ENCODE measurements around the gene ZNF708.
"Not testable (repeated sequence)": the region's sequence is repeated elsewhere in the genome, so short reads cannot be mapped to it uniquely, and the experiment has no call there.

Gene ZNF708

DNA sequence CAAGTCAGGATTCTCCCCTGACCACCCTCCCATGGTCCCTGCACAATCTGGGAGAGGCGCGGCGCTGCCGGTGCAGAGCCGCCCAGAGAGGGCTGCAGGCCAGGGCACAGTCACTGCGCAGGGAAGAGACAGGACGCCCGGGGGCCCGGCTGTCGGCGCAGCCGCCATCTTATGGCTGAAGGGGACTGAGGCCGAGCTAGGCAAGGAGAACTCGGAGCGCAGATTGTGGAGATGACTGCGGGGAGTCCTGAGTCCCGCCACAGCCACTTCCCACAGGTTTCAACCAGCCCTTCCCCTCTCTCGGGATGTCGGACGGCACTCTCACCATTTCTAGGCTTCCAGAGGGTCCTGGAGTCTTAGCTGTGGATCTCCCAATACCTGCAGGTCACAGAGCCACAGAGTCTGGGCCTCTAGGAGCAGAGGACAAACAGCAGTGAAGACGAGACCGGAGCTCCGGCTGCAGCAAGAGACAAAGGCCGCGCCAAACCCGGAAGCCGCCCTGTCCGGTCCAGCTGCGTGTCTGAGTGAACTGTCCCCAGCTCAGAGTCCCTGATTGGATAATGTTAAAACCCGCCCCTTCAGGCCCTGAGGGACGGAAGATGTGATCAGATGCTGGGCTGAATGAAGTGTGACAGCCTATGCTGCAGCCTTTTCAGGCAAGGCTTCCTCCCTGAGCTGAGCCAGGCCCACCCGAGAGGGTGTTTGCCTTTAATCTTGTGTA is at the start of gene ZNF708:
TSS of gene ZNF708 (minus strand) at position 526 of the 721 bp plus-strand sequence. CDS start at position 328, 198 bp downstream.
- peak; percentile 93 for DNase-seq

DNA sequence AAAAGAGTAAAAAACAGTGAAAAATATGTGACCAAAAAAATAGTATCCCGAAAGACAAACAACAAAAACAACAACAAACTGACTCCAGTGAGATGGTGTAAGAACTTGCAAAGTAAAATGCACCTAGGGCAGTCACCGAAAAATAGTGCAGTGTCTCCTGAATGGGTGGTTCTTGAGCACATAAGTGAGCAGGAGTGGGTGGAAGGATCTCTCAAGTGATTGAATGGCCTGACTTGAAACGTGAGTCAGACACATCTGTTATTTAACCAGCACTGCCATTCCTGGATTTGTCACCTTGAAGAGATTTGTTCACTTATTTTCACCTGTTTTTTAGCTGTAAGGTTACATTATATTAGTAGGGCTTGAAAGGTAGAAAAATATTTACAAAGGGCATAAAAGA is 33.1 kb upstream of the ZNF708 start:
- DNase-seq = no peak

DNA sequence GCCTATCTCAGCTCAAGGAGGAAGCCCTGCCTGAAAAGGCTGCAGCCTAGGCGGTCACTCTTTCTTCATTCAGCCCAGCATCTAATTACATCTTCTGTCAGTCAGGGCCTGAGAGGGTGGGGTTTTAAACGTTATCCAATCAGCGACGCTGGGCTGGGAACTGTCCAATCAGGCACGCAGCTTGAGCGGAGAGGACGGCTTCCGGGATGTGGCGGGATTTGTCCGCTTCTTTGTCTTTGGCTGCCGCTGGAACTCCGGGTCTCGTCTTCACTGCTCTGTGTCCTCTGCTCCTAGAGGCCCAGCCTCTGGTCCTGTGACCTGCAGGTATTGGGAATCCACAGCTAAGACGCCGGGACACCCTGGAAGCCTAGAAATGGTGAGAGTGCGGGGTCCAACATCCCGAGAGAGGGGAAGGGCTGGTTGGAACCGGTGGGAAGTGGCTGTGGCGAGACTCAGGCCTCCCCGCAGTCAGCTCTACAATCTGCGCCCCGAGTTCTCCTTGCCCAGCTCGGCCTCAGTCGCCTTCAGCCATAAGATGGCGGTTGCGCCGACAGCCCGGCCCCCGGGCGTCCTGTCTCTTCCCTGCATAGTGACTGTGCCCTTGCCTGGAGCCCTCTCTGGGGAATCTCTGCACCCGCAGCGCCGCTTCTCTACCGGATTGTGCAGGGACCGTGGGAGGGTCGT is 29.7 kb upstream of the ZNF708 start, which contains the start of gene ZNF738:
TSS of gene ZNF738 (plus strand) at position 233 of the 684 bp plus-strand sequence. CDS start at position 374, 141 bp downstream.
- peak; percentile 95 for DNase-seq

DNA sequence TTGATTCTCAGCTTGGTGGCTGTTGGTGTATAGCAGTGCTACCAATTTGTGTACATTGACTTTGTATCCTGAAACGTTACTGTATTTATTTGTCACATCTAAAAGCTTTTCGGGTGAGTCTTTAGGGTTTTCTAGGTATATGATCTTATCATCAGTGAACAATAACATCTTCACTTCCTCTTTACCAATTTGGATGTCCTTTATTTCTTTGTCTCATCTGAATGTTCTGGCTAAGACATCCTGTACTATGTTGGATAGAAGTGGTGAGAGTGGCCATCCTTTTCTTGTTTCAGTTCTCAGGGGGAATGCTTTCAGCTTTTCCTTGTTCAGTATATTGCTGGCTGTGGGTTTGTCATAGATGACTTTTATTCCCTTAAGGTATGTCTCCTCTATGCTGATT is 23.6 kb upstream of the ZNF708 start:
- no peak for DNase-seq

DNA sequence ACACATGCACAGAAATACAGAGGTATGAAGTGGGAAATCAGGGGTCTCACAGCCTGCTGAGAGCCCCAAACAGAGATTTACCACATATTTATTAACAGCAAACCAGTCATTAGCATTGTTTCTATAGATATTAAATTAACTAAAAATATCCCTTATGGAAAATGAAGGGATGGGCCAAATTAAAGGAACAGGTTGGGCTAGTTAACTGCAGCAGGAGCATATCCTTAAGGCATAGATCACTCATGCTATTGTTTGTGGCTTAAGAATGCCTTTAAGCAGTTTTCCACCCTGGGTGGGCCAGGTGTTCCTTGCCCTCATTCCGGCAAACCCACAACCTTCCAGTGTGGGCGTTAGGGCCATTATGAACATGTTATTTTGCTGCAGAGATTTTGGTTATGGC is 15.6 kb upstream of the ZNF708 start:
- not testable (repeated sequence) for DNase-seq

DNA sequence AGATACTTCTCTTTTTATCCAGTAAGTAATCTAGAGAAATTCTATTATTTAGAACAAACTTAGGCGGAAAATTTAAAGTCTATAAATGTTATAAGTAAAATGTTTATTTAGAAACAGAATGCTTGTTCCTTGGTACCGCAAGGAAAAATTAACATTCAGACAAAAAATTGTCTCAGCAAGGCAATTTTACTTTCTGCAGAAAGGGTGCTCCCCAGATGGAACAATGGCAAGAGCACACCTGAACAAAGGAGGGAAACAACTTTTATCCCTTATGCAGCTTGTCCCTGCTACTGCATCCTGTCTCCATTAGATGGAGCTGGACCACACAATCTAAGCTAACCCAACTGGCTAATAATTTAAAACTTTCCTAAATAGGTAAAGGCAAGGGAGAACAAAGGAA is 6.5 kb upstream of the ZNF708 start:
- no peak for DNase-seq

DNA sequence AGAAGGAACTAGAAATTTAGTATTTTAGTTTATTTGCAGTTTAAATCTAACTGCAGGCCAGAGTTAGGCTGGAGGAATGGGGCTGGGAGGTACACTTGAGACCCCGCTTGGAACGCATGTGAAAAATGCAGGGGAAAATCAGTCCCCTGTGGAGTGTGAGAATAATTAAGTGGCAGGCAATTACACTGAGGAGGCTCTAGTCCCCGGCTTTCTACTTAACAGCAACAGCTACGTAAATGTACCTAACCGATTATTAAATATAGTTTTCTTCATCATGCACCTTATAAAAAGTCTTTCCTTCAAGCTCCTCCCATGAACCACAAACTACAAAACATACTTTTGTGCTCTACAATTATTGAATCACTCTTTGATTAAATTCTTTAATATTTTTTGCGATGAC is 804 bp downstream of the ZNF708 start:
- peak; percentile 2 for DNase-seq

DNA sequence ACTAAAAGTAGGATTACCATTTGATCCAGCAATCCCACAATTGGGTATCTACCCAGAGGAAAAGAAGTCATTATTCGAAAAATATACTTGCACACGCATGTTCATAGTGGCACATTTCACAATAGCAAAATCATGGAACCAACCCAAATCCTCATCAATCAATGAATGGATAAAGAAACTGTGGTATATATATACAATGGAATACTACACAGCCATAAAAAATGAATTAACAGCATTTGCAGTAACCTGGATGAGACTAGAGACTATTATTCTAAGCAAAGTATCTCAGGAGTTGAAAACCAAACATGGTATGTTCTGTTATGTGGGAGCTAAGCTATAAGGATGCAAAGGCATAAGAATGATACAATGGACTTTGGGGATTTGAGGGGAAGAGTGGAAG is 3.0 kb downstream of the ZNF708 start:
- DNase-seq = no peak

DNA sequence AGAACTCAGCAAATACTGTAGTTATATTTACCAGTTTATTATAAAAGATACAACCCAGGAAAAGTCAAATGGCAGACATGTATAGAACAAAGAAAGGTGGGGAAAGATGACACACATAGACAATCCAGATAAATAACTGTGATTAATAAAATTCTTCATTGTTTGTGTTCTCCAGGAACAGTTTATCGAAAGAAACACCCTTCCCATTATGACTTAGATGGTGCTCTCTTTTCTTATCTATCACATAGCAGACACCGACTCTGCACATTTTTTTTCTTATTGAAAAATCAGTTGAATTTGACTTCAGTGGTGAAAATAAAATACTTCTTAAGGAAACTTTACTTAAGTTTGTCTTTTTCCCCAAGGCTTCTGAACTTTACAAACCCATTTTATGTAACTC is 6.2 kb downstream of the ZNF708 start:
- DNase-seq = no peak

DNA sequence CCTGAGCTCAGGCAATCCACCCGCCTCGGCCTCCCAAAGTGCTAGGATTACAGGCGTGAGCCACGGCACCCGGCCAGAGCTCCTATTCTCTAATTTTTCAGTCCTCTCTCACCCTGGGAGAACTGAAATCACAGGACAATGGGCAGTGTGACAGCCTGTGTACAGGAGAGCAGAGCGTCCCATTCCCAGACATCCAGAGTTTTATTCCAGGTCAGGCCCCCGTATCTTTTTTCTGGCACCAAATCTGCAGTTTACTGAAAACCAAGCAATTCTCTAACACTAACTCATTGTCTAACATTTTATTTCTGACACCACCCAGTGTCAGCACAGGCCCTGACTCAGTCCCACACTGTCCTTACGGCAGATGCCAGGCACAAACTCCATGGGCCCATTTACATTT is 6.7 kb downstream of the ZNF708 start:
- DNase-seq = no peak

DNA sequence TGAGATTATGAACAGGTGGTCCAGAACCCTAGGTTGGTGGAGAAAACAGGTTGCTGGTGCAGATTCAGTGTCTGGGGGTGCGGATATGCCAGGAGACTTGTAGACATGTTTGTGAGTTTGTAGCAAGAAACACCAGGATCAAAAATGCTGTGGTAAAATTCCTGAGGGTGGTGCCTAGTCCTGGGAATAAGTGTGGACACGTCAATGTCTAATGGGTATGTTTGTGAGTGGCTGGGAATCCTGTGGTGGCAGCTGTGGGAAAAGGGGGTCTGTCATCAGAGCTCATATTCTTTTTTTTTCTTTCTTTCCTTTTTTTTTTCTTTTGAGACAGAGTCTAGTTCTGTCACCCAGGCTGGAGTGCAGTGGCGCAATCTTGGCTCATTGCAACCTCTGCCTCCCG is 7.2 kb downstream of the ZNF708 start:
- DNase-seq = peak; percentile 2

DNA sequence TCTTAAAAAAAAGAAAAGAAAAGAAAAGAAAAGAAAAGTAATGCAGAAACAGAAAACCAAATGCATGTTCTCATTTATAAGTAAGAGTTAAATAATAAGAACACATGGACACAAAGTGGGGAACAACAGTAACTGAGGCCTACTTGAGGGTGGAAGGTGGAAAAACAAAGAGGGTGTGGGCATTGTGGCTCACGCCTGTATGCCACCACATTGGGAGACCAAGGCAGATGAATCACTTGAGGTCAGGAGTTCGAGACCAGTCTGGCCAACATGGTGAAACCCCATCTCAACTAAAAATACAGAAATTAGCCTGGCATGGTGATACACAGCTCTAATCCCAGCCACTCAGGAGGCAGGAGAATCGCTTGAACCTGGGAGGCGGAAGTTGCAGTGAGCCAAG is 8.1 kb downstream of the ZNF708 start:
- no peak for DNase-seq

DNA sequence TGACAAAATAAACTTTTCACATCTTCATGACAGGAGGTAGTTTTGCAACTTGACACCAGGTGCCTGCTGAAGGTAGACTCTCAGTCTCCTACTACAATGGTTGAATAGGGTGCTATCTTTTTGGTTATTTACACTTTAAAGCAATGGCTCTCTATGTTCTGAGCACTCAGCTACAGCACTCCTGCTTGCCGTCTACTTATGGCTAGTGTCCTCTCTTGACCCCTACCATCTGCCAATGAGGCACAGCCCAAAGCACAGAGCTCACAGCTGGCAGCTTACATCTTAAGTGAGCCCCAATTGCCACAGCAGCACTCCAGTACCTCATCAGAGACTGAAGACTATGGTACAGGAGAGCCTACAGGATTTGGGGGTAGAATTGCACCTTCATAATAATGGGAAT is 11.4 kb downstream of the ZNF708 start:
- DNase-seq = no peak

DNA sequence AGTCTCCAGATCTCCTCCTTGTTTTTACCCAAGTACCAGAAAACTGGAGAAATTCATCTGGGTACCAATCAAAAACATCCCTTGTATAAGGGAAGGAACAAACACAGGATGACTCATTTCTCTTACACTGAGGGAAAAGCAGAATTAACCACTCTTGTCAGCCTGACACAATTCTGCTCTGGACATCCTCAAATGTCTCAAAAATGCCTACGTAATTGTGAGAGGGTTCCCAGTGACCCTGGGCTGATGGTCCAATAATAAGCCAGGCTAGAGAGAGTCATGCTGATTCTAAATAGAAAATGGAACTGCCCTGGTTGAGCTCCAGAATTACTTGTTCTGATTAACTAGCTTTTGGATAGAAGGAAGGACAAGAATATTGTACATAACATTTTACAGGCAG is 14.5 kb downstream of the ZNF708 start:
- no peak for DNase-seq

DNA sequence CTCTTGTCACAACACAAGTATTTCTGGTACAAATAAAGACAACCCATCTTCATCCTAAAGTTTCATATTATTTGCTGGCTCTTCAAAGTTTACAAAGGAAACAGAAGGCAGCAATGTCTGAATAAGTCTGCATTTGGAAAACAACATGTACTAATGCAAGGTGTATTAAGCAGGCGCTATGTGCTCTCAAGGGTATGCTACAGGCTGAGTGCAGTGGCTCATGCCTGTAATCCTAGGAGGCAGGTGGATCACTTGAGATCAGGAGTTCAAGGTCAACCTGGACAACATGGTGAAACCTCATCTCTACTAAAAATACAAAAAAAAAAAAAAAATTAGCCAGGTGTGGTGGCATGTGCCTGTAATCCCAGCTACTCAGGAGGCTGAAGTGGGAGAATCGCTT is 16.4 kb downstream of the ZNF708 start:
- not testable (repeated sequence) for DNase-seq

DNA sequence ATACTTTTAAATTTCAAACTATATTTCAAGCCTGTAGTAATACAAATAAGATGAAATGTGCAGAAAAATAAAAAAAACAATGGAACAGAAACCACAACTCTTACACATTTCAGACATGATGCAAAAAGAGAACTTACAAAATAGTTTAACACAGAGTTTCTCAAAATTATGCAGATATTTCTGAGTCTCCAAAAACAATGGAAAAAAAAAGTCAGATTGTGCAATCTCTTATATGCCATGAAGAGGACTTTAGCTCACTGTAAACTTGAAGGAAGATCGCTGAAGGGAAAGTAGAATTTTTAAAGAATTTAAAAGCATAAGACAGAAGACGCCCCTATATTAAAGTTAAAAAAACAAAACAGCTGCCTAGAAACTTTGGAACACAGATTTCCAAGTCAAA is 20.4 kb downstream of the ZNF708 start:
- no peak for DNase-seq

DNA sequence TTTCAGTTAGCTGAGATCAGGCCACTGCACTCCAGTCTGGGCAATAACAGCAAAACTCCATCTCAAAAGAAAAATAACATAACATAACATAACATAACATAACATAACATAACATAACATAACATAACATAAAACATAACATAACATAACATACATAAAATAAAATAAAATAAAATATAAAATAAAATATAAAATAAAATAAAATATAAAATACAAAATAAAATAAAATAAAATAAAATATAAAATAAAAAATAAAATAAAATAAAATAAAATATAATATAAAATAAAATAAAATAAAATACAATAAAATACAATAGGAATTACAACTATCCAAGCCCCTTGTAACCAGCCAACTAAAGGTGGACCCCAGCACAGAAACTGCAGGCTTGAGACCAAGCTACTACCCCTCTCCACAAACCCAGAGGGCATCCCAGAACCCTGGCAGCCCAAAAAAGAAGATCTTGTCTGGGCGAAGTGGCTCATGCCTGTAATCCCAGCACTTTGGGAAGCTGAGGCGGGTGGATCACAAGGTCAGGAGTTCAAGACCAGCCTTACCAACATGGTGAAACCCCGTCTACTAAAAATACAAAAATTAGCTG is 22.2 kb downstream of the ZNF708 start:
- not testable (repeated sequence) for DNase-seq

DNA sequence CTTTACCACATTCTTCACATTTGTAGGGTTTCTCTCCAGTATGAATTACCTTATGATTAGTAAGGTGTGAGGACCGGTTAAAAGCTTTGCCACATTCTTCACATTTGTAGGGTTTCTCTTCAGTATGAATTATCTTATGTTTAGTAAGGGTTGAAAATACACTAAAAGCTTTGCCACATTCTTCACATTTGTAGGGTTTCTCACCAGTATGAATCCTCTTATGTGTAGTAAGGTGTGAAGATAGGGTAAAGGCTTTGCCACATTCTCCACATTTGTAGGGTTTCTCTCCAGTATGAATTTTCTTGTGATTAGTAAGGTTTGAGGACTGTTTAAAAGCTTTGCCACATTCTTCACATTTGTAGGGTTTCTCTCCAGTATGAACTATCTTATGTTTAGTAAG is 35.4 kb downstream of the ZNF708 start:
- not testable (repeated sequence) for DNase-seq

DNA sequence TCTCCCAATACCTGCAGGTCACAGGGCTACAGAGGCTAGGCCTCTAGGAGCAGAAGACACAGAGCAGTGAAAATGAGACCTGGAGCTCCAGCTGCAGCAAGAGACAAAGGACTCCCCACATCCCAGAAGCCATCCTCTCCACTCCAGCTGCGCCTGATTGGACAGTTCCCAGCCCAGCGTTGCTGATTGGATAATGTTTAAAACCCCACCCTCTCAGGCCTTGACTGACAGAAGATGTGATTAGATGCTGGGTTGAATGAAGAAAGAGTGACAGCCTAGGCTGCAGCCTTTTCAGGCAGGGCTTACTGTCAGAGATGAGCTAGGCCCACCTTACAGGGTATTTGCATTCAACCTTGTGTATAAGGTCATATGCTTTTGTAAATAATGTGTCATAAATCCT is 59.4 kb downstream of the ZNF708 start:
- no peak for DNase-seq

DNA sequence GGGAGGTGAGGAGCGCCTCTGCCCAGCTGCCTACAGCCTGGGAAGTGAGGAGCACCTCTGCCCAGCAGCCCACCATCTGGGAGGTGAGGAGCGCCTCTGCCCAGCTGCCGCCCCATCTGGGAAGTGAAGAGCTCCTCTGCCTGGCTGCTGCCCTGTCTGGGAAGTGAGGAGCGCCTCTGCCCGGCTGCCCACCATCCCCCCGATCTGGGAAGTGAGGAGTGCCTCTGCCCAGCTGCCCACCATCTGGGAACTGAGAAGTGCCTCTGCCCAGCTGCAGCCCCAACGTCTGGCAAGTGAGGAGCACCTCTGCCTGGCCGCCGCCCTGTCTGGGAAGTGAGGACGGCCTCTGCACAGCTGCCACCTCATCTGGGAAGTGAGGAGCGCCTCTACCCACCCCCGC is 64.3 kb downstream of the ZNF708 start:
- no peak for DNase-seq

DNA sequence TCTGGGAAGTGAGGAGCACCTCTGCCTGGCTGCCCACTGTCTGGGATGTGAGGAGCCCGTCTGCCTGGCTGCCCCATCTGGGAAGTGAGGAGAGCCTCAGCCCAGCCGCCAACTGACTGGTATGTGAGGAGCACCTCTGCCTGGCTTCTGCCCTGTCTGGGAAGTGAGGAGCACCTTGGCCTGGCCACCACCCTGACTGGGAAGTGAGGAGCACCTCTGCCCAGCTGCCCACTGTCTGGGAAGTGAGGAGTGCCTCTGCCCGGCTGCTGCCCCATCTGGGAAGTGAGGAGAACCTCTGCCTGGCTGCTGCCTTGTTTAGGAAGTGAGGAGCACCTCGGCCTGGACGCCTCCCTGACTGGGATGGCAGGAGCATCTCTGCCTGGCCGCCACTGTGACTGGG is 64.8 kb downstream of the ZNF708 start:
- no peak for DNase-seq

DNA sequence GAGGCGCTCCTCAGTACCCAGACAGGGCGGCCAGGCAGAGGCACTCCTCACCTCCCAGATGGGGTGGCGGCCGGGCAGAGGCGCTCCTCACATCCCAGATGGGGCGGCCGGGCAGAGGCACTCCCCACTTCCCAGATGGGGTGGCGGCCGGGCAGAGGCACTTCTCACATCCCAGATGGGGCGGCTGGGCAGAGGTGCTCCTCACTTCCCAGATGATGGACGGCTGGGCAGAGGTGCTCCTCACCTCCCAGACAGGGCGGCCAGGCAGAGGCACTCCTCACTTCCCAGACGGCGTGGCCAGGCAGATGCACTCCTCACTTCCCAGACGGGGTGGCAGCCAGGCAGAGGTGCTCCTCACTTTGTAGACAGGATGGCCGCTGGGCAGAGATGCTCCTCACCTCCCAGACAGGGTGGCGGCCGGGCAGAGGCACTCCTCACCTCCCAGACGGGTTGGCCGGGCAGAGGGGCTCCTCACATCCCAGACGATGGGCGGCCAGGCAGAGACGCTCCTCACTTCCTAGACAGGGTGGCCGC is 68.3 kb downstream of the ZNF708 start:
- not testable (repeated sequence) for DNase-seq

DNA sequence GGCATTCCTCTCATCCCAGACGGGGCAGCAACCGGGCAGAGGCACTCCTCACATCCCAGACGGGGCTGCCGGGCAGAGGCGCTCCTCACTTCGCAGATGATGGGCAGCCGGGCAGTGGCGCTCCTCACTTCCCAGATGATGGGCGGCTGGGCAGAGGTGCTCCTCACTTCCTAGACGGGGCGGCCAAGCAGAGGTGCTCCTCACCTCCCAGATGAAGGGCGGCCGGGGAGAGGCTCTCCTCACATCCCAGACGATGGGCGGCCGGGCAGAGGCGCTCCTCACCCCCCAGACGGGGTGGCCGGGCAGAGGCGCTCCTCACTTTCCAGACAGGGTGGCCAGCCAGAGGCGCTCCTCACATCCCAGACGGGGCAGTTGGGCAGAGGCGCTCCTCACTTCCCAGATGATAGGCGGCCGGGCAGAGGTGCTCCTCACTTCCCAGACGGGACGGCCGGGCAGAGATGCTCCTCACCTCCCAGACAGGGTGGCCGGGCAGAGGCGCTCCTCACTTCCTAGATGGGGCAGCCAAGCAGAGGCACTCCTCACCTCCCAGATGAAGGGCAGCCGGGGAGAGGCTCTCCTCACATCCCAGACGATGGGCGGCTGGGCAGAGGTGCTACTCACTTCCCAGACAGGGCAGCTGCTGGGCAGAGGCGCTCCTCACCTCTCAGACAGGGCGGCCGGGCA is 68.9 kb downstream of the ZNF708 start:
- DNase-seq = no peak
